Measurements from ENCODE around the gene RTN4RL1.

DNA sequence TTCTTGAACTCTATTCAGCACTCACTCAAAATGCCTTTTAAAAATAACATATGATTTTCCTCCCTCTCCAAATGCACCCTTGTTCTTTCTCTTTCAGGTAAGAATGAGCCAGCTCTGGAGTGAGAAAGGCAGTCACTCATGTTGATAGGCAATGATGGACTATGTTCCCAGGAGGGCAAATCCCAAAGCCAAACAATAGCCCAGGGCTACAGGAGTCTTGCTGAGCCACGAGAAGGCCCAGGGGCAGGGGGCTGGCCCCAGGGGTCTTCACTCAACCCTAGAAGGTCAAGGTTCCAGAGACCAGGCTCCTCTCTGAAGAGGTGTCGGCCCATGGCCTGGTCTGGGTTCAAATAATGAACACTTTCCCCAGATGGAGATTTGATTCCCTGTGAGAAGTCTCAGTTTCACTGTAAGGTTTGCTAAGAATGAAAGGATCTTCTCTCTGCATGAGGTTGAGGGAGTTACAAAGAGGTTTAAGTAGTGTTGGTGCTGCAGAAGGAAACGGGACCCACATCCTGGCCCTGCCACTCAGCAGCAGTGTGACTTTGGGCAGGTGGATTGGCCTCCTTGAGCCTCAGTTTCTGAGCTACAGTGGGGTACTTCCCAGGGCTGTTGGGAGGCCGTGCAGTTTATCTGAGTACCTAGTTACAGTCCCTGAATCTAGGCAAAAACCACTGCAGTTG is 49.0 kb downstream of the RTN4RL1 start:
- TF ChIP-seq, protein P1, sequence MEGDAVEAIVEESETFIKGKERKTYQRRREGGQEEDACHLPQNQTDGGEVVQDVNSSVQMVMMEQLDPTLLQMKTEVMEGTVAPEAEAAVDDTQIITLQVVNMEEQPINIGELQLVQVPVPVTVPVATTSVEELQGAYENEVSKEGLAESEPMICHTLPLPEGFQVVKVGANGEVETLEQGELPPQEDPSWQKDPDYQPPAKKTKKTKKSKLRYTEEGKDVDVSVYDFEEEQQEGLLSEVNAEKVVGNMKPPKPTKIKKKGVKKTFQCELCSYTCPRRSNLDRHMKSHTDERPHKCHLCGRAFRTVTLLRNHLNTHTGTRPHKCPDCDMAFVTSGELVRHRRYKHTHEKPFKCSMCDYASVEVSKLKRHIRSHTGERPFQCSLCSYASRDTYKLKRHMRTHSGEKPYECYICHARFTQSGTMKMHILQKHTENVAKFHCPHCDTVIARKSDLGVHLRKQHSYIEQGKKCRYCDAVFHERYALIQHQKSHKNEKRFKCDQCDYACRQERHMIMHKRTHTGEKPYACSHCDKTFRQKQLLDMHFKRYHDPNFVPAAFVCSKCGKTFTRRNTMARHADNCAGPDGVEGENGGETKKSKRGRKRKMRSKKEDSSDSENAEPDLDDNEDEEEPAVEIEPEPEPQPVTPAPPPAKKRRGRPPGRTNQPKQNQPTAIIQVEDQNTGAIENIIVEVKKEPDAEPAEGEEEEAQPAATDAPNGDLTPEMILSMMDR (IDR thresholded peaks at IDR 0.05) = no peak
- TF ChIP-seq, protein P2, sequence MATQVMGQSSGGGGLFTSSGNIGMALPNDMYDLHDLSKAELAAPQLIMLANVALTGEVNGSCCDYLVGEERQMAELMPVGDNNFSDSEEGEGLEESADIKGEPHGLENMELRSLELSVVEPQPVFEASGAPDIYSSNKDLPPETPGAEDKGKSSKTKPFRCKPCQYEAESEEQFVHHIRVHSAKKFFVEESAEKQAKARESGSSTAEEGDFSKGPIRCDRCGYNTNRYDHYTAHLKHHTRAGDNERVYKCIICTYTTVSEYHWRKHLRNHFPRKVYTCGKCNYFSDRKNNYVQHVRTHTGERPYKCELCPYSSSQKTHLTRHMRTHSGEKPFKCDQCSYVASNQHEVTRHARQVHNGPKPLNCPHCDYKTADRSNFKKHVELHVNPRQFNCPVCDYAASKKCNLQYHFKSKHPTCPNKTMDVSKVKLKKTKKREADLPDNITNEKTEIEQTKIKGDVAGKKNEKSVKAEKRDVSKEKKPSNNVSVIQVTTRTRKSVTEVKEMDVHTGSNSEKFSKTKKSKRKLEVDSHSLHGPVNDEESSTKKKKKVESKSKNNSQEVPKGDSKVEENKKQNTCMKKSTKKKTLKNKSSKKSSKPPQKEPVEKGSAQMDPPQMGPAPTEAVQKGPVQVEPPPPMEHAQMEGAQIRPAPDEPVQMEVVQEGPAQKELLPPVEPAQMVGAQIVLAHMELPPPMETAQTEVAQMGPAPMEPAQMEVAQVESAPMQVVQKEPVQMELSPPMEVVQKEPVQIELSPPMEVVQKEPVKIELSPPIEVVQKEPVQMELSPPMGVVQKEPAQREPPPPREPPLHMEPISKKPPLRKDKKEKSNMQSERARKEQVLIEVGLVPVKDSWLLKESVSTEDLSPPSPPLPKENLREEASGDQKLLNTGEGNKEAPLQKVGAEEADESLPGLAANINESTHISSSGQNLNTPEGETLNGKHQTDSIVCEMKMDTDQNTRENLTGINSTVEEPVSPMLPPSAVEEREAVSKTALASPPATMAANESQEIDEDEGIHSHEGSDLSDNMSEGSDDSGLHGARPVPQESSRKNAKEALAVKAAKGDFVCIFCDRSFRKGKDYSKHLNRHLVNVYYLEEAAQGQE (IDR thresholded peaks at IDR 0.05; ENCODE audit: insufficient read depth in 1 of 2, low read depth in 2 of 2, low read length in 1 of 2) = no peak
- TF ChIP-seq TCF7L2 (IDR thresholded peaks at IDR 0.05; ENCODE audit: low read depth, low read length) (no peak), POLR2AphosphoS5 (IDR thresholded peaks at IDR 0.05; ENCODE audit: low read depth, low read length) (no peak)

Data from Panc1 (cell line).